Stimulated activated CD4-positive, alpha-beta T cell treated with anti-CD3 and anti-CD28 coated beads, TNF-alpha, amount 100 ng/mL, for 4 hours (primary cell): ENCODE results near the gene PSMB4.
A peak's percentile ranks its signal among the peaks of the same experiment; 100 is the strongest.

Source experiments
- DNase-seq, 3 experiments: peaks; one replicate each; pipeline ENCODE4 v3.0.0-alpha.2; 2020; ENCODE audit warnings: low read depth in 3 of 3

Gene PSMB4

DNA sequence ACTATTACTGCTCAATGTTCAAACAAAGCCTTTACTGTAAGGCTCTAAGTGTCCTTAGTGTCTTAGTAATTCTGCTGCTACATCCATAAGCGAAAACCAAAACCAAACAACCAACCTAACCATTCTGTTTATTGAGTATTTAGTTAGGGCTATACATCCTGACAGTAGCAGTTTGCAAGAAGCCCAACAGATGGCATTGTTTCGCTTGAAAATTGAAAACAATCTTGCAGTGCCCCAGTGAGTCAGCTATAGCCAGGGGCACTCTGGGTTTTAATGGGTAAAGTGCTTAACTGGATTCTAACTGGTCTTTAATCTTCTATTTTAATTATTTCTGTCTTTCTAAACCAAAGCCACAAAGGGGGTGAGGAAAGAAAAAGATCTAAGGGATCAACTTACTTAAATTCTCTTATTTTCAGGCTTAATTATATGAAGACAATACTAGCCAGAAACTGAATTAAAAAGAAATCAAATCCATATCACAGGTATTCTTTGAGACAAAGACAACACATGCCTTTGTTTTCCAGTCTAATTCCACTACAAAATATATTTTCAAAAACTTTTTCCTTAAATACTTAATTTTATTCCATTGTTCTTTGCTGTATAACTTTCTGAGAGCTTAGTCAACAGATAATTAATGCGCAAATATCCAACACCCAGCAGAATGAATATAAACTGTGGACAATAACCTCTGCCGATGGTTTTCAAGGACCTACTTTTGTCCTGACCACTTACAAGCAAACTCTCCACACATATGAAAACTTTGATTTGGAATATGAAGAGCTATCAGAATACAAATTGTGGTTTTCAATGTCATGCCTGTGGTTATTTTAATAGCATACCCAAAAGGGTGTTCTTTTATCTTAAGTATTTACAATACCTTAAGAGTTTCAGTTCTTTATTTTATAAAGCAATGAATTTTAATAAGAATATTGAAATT, 44.7 kb downstream of the PSMB4 start:
- peak in 2 of 3 experiments; percentile 47 to 53 for DNase-seq

DNA sequence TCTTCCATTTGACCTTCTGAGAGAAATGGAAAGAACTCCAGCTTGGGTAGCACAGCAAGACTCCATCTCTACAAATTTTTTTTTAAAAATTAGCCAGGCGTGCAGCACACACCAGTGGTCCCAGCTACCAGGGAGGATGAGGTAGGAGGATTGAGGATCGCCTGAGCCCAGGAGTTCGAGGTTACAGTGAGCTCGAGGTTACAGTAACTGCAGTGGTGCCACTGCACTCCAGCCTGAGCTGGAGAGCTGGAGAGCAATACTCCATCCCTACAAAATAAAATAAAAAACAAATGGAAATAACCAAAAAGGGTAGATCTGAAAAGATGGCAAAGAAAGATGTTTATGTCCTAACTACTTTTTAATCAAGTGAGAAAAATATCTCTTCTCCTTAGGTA, 45.4 kb downstream of the PSMB4 start:
- no peak for DNase-seq

DNA sequence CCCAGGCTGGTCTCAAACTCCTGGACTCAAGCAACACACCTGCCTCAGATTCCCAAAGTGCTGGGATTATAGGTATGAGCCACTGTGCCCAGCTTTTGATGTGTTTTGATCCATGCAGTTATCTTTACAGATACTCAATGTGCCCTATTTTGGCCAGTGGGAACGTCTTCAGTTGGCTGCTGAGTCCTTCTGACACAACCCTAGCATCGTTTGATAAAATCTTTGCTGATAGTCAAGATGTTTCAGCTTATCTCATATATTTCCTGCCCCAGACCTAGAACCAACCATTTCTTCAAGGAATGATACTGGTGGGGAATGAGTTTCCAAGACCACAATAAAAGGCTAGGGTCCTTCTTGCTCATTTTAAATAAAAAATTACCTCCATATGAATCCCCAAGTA, 48.3 kb downstream of the PSMB4 start:
- no peak for DNase-seq
